H9 (cell line): Measurements from ENCODE around the gene RABL3. TPM values are rescaled to one million over a fixed set of nuclear protein-coding genes. Genes with fewer than 3 reads are reported as not detected.

Experiments used
- DNase-seq: peaks from one replicate; pipeline ENCODE4 v3.0.0-alpha.2; 2017
- H2AFZ ChIP-seq: one replicate; pipeline ENCODE4 v1.6.1; 2013; ENCODE audit warnings: mild to moderate bottlenecking, low read length, control low read depth, moderate library complexity
- H2AK5ac ChIP-seq: 2 replicates; pipeline ENCODE4 v1.6.1; 2013; ENCODE audit warnings: low read length, control low read depth, mixed read lengths; ENCODE audit not compliant: insufficient read length
- H2BK120ac ChIP-seq: one replicate; pipeline ENCODE4 v1.6.1; 2013; ENCODE audit warnings: low read depth, mild to moderate bottlenecking, low read length, control low read depth, inconsistent platforms; ENCODE audit not compliant: poor library complexity, severe bottlenecking
- H2BK12ac ChIP-seq: 2 replicates; pipeline ENCODE4 v1.6.1; 2013; ENCODE audit warnings: low read length, control low read depth, mixed read lengths, low read depth; ENCODE audit not compliant: insufficient read length
- H2BK15ac ChIP-seq: 2 replicates; pipeline ENCODE4 v1.6.1; 2013; ENCODE audit warnings: low read depth, low read length, control low read depth
- H2BK20ac ChIP-seq: one replicate; pipeline ENCODE4 v1.6.1; 2013; ENCODE audit warnings: low read depth, mild to moderate bottlenecking, low read length, control low read depth, inconsistent platforms; ENCODE audit not compliant: poor library complexity, severe bottlenecking
- H2BK5ac ChIP-seq: 2 replicates; pipeline ENCODE4 v1.6.1; 2013; ENCODE audit warnings: low read length, control low read depth, mixed read lengths; ENCODE audit not compliant: insufficient read length
- H3K14ac ChIP-seq: 2 replicates; pipeline ENCODE4 v1.6.1; 2013; ENCODE audit warnings: low read length, control low read depth; ENCODE audit not compliant: insufficient read depth
- H3K18ac ChIP-seq: 2 replicates; pipeline ENCODE4 v1.6.1; 2013; ENCODE audit warnings: low read depth, mild to moderate bottlenecking, mixed read lengths, low read length, control low read depth; ENCODE audit not compliant: insufficient read length
- H3K23ac ChIP-seq: 2 replicates; pipeline ENCODE4 v1.6.1; 2013; ENCODE audit warnings: low read length, control low read depth, mixed read lengths, low read depth; ENCODE audit not compliant: insufficient read length
- H3K23me2 ChIP-seq: 2 replicates; pipeline ENCODE4 v1.6.1; 2013; ENCODE audit warnings: low read depth, mild to moderate bottlenecking, mixed read lengths, low read length, control low read depth; ENCODE audit not compliant: insufficient read length, poor library complexity, severe bottlenecking
- H3K27ac ChIP-seq: 2 replicates; pipeline ENCODE4 v1.5.1; 2013; ENCODE audit warnings: low read length, control low read depth, mixed read lengths, low read depth; ENCODE audit not compliant: insufficient read length
- H3K27me3 ChIP-seq: 2 replicates; pipeline ENCODE4 v1.6.1; 2013; ENCODE audit warnings: low read length, control low read depth, inconsistent platforms; ENCODE audit not compliant: insufficient read depth
- H3K4ac ChIP-seq: 2 replicates; pipeline ENCODE4 v1.6.1; 2013; ENCODE audit warnings: low read depth, mild to moderate bottlenecking, control low read depth, inconsistent platforms, low read length, moderate library complexity
- H3K4me1 ChIP-seq: 2 replicates; pipeline ENCODE4 v1.6.1; 2013; ENCODE audit warnings: low read length, control low read depth, inconsistent platforms; ENCODE audit not compliant: insufficient read depth
- H3K4me2 ChIP-seq: 2 replicates; pipeline ENCODE4 v1.6.1; 2013; ENCODE audit warnings: low read length, control low read depth, mixed read lengths; ENCODE audit not compliant: insufficient read length, insufficient read depth
- H3K56ac ChIP-seq: 2 replicates; pipeline ENCODE4 v1.6.1; 2013; ENCODE audit warnings: low read depth, mild to moderate bottlenecking, mixed read lengths, low read length, control low read depth; ENCODE audit not compliant: insufficient read length
- H3K79me1 ChIP-seq: 2 replicates; pipeline ENCODE4 v1.6.1; 2013; ENCODE audit warnings: low read depth, mild to moderate bottlenecking, moderate library complexity, low read length, control low read depth, inconsistent platforms; ENCODE audit not compliant: insufficient read depth, poor library complexity, severe bottlenecking
- H3K79me2 ChIP-seq: 2 replicates; pipeline ENCODE4 v1.6.1; 2013; ENCODE audit warnings: low read length, control low read depth, inconsistent platforms; ENCODE audit not compliant: insufficient read depth
- H3K9ac ChIP-seq: 2 replicates; pipeline ENCODE4 v1.6.1; 2013; ENCODE audit warnings: low read length, control low read depth, mixed read lengths; ENCODE audit not compliant: insufficient read length; ENCODE audit errors: extremely low read depth
- H3K9me3 ChIP-seq: one replicate; pipeline ENCODE4 v1.6.1; 2013; ENCODE audit warnings: low read depth, low read length, inconsistent platforms; ENCODE audit not compliant: control insufficient read depth
- H3T11ph ChIP-seq: one replicate; pipeline ENCODE4 v1.6.1; 2013; ENCODE audit warnings: mild to moderate bottlenecking, low read length, control low read depth, inconsistent platforms
- H4K20me1 ChIP-seq: one replicate; pipeline ENCODE4 v1.6.1; 2013; ENCODE audit not compliant: control insufficient read depth, insufficient read length, insufficient read depth
- H4K5ac ChIP-seq: 2 replicates; pipeline ENCODE4 v1.6.1; 2013; ENCODE audit warnings: low read depth, mild to moderate bottlenecking, mixed read lengths, low read length, control low read depth; ENCODE audit not compliant: insufficient read length
- H4K8ac ChIP-seq: replicated peaks from 2 replicates; pipeline ENCODE4 v1.6.1; 2013; ENCODE audit warnings: low read length, control low read depth, mixed read lengths, low read depth; ENCODE audit not compliant: insufficient read length
- H4K91ac ChIP-seq: 2 replicates; pipeline ENCODE4 v1.6.1; 2013; ENCODE audit warnings: low read depth, mild to moderate bottlenecking, moderate library complexity, mixed read lengths, low read length, control low read depth; ENCODE audit not compliant: insufficient read length
- H3K27ac Mint-ChIP-seq, 3 experiments: 2 replicates in 2 of 3; 3 replicates in 1 of 3; pipeline ENCODE4 v1.8.0; 2020 to 2021; ENCODE audit warnings: mixed read lengths in 3 of 3, mild to moderate bottlenecking in 1 of 3, moderate library complexity in 1 of 3
- H3K27me3 Mint-ChIP-seq: 2 replicates; pipeline ENCODE4 v1.8.0; 2021; ENCODE audit warnings: low read depth, mild to moderate bottlenecking, moderate library complexity, mixed read lengths
- H3K36me3 Mint-ChIP-seq, 3 experiments: 2 replicates in 2 of 3; 3 replicates in 1 of 3; pipeline ENCODE4 v1.8.0; 2020 to 2021; ENCODE audit warnings: low read depth in 3 of 3, mixed read lengths in 3 of 3; ENCODE audit not compliant: insufficient read depth in 1 of 3
- H3K4me1 Mint-ChIP-seq, 2 experiments: 2 replicates each; pipeline ENCODE4 v1.8.0; 2020; ENCODE audit warnings: mixed read lengths in 2 of 2
- H3K4me3 Mint-ChIP-seq, 2 experiments: 2 replicates in 1 of 2; 3 replicates in 1 of 2; pipeline ENCODE4 v1.8.0; 2020 to 2021; ENCODE audit warnings: mild to moderate bottlenecking in 2 of 2, mixed read lengths in 2 of 2, moderate library complexity in 1 of 2
- H3K9me3 Mint-ChIP-seq, 2 experiments: 2 replicates in 1 of 2; 3 replicates in 1 of 2; pipeline ENCODE4 v1.8.0; 2020; ENCODE audit warnings: mild to moderate bottlenecking in 2 of 2, mixed read lengths in 2 of 2, moderate library complexity in 1 of 2
- CTCF ChIP-seq: fragments of 200-600 bp; sonication (generic); conservative IDR thresholded peaks from 3 replicates; pipeline ENCODE4 v1.8.0; 2021; ENCODE audit warnings: antibody characterized with exemption, mild to moderate bottlenecking
- WGBS: extraction: QIAGEN DNeasy Blood & Tissue Kit; methylation state at CpG from one replicate; pipeline ENCODE4 v1.1.7; 2013; ENCODE audit warnings: missing lambda C conversion rate, low lambda C conversion rate, mixed read lengths; ENCODE audit not compliant: insufficient read length; ENCODE audit errors: extremely low coverage; 5-methylcytosine and 5-hydroxymethylcytosine counted together
- total RNA-seq: library from RNA; stranded (reverse); gene quantifications from 2 replicates; pipeline ENCODE4 v1.2.1, GENCODE V29; 2021

The RABL3 gene
- total RNA-seq, 1 experiment from 2014 or later = 26.7 TPM

GRCh38 chr3:120642368-120642948 lies 99.9 kb downstream of the RABL3 start:
- Mint-ChIP-seq H3K4me3 (no peak overlapping the region), H3K27ac (peak overlapping the region in 1 of 3 experiments; percentile 10; a peak in 1 of 7 replicates), H3K36me3 (peaks cover 3 to 10% (median 5%) of the 10 kb centered on the region in 3 experiments; a peak in 4 of 7 replicates), H3K27me3 (no peaks in the 10 kb centered on the region), H3K9me3 (peaks cover 4 to 8% of the 10 kb centered on the region in 2 experiments; a peak in 4 of 5 replicates), H3K4me1 (peaks cover 17% of the 10 kb centered on the region in 2 experiments)
- Histone ChIP-seq H2BK5ac (no peak overlapping the region), H3K23ac (no peak overlapping the region), H4K5ac (no peak overlapping the region), H3K4ac (no peak overlapping the region), H4K8ac (no peak overlapping the region), H3K18ac (no peak overlapping the region), H3K79me1 (no peaks in the 10 kb centered on the region), H3K27ac (no peak overlapping the region), H3K23me2 (no peaks in the 10 kb centered on the region), H3T11ph (no peak overlapping the region), H4K91ac (no peak overlapping the region), H2BK15ac (no peak overlapping the region), H2AK5ac (no peak overlapping the region), H2BK20ac (no peak overlapping the region), H3K9me3 (no peaks in the 10 kb centered on the region), H4K20me1 (no peaks in the 10 kb centered on the region), H2BK12ac (no peak overlapping the region), H3K56ac (no peak overlapping the region), H2BK120ac (no peak overlapping the region), H3K79me2 (no peaks in the 10 kb centered on the region), H2AFZ (no peak overlapping the region), H3K14ac (no peak overlapping the region), H3K4me2 (no peak overlapping the region), H3K27me3 (no peaks in the 10 kb centered on the region), H3K9ac (no peak overlapping the region), H3K4me1 (no peaks in the 10 kb centered on the region)
- no CpG with 5 or more reads among the region's 4 CpGs for WGBS
- DNase-seq = no peak
- no peak; the same call in 2 of the 3 replicates for TF ChIP-seq CTCF
